Measurements from ENCODE around the gene PTGFR.

DNA sequence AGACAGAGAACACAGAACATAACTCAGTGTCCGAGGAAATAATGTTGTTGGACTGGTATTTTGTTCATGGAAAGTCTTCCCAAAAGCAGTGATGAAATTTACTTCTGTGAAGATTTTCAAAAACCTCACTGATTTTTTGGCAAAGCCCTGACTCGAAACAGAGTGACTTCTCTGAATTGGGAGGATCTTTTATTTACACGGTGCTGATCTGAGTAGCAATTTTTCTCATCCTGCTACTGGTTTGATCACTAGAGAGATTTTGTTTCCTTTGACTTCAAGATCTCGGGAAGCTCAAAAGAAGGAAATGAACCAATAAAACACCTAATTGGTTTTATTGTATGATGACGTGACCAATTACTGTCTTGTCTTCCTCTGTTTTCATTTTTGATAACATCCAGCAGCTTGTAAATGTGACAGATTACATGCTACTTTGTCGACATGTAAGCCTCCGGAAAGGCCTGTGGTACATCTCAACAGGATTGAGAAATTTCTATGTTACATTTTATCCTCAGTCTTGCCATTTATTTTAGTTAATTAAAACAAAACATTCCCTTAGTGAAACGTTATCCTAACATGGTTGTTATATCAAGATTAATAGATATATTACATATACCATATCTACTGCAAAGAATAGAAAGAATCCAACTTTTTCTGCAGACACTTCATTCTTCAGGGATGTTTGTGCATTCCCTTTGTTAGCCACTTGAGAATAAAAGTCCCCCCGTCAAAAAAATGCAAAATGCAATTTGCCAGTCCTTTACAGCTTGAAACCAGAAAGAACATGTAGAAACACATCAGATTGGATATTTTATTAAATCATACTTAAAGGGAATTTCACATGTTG, 86.7 kb downstream of the PTGFR start:
- TF ChIP-seq, protein P1, sequence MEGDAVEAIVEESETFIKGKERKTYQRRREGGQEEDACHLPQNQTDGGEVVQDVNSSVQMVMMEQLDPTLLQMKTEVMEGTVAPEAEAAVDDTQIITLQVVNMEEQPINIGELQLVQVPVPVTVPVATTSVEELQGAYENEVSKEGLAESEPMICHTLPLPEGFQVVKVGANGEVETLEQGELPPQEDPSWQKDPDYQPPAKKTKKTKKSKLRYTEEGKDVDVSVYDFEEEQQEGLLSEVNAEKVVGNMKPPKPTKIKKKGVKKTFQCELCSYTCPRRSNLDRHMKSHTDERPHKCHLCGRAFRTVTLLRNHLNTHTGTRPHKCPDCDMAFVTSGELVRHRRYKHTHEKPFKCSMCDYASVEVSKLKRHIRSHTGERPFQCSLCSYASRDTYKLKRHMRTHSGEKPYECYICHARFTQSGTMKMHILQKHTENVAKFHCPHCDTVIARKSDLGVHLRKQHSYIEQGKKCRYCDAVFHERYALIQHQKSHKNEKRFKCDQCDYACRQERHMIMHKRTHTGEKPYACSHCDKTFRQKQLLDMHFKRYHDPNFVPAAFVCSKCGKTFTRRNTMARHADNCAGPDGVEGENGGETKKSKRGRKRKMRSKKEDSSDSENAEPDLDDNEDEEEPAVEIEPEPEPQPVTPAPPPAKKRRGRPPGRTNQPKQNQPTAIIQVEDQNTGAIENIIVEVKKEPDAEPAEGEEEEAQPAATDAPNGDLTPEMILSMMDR (IDR thresholded peaks at IDR 0.05) = no peak
- no peak for TF ChIP-seq EZH2 (IDR thresholded peaks at IDR 0.05)
